GM12891 (cell line): Measurements from ENCODE around the gene TTC39C.

Experiments
- POLR2AphosphoS5 ChIP-seq: IDR thresholded peaks from 2 replicates; pipeline ENCODE4 v1.6.1; 2011; ENCODE audit warnings: low read depth, low read length, control low read depth
- POU2F2 ChIP-seq: IDR thresholded peaks from 2 replicates; pipeline ENCODE4 v1.6.1; 2011; ENCODE audit warnings: low read depth, mild to moderate bottlenecking, control low read depth, low read length, moderate library complexity

- TF ChIP-seq POU2F2 = no peak
- no peak for TF ChIP-seq POLR2AphosphoS5
Measured at GRCh38 chr18:24056506-24056905, 42.0 kb downstream of the TTC39C start.
